Spleen (tissue), 7 donors: Measurements from ENCODE around the gene LCN10.

Experiments used
- POLR2A ChIP-seq, 3 donors: fragments of 450-650 bp; IDR thresholded peaks; one replicate each; pipeline ENCODE4 v1.5.1; 2017; ENCODE audit warnings: antibody characterized with exemption in 3 of 3, mild to moderate bottlenecking in 1 of 3
- POLR2AphosphoS5 ChIP-seq, 3 donors: sonication (generic); formaldehyde crosslinking; IDR thresholded peaks; one replicate each; pipeline ENCODE4 v1.5.1; 2017; ENCODE audit warnings: antibody characterized with exemption in 3 of 3
- TF ChIP-seq, protein P1 (sequence below), 11 experiments: fragments of 200-600 bp in 7 of 11; fragments of 450-650 bp in 4 of 11; sonication (generic) in 4 of 11; IDR thresholded peaks in 8 of 11; conservative IDR thresholded peaks in 3 of 11; 1 replicate in 7 of 11; 2 replicates in 4 of 11; pipeline versions ENCODE4 v1.4.0 to v1.8.0; 2016 to 2021; ENCODE audit warnings: antibody characterized with exemption in 11 of 11, inconsistent platforms in 4 of 11, mild to moderate bottlenecking in 1 of 11
- donor health status: DM: no; HTN: no; CAD: no; lungs with moderate emphysema.
- donor health status: DM: no; HTN: no; CAD: no.
- donor health status: DM: no; HTN: no; CAD: no.

DNA sequence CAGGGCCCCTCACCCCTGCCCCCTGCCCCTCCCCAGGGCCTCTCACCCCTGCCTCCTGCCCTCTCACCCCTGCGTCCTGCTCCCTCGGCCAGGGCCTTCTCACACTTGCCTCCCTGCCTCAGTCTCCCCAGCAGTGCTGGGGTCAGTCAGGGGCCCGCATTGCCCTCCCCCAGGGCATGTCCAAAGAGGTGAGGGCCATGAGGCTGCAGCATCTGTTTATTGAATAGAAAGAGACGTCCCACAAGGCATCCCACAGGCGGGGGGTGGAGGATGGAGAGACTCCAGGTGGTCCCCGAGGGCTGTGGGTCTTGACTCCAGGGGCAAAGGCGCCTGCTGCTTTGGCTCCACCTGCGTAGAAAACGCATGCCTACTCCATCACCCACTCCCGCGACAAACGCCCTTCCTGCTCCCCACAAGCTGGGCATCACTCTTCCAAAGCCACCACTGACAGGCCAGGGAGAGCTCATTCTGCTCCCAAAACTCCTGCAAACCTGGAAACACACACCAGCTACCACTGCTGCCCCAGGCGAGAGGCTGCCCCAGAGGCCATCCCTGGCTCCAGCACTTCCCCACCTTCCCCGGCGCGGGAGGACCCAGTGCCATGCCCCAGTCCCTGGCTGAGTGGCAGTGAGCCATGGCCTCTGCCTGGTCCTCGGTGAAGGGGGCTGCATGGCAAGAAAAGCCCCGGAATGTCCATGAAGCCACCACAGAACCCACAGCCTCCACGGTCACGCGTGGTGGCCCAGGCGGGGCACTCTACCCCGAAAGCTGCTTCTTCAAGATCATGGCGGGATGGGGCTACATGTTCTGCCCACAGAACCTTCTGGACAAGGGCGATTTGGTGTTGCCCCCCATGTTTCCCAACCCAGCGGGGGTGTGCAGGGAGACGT lies 16.9 kb upstream of the LCN10 start:
- TF ChIP-seq, protein P1, sequence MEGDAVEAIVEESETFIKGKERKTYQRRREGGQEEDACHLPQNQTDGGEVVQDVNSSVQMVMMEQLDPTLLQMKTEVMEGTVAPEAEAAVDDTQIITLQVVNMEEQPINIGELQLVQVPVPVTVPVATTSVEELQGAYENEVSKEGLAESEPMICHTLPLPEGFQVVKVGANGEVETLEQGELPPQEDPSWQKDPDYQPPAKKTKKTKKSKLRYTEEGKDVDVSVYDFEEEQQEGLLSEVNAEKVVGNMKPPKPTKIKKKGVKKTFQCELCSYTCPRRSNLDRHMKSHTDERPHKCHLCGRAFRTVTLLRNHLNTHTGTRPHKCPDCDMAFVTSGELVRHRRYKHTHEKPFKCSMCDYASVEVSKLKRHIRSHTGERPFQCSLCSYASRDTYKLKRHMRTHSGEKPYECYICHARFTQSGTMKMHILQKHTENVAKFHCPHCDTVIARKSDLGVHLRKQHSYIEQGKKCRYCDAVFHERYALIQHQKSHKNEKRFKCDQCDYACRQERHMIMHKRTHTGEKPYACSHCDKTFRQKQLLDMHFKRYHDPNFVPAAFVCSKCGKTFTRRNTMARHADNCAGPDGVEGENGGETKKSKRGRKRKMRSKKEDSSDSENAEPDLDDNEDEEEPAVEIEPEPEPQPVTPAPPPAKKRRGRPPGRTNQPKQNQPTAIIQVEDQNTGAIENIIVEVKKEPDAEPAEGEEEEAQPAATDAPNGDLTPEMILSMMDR (IDR thresholded peaks at IDR 0.05 in 8 of 11, conservative IDR thresholded peaks at IDR 0.05 in 3 of 11) = no peak
- no peak for TF ChIP-seq POLR2A (IDR thresholded peaks at IDR 0.05)
- no peak for TF ChIP-seq POLR2AphosphoS5 (IDR thresholded peaks at IDR 0.05)
